Smooth muscle cell of bladder (primary cell): ENCODE data around the gene AMTN. TPM values are rescaled to one million over a fixed set of nuclear protein-coding genes. Genes with fewer than 3 reads are reported as not detected.

Experiments used
- total RNA-seq: library from RNA; depleted of rRNA; stranded (reverse); fragments of >200 nt; gene quantifications from 2 replicates; pipeline ENCODE4 v1.2.3, GENCODE V29; 2014

The AMTN gene, protein sequence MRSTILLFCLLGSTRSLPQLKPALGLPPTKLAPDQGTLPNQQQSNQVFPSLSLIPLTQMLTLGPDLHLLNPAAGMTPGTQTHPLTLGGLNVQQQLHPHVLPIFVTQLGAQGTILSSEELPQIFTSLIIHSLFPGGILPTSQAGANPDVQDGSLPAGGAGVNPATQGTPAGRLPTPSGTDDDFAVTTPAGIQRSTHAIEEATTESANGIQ
- not detected in 2 replicates for total RNA-seq

DNA sequence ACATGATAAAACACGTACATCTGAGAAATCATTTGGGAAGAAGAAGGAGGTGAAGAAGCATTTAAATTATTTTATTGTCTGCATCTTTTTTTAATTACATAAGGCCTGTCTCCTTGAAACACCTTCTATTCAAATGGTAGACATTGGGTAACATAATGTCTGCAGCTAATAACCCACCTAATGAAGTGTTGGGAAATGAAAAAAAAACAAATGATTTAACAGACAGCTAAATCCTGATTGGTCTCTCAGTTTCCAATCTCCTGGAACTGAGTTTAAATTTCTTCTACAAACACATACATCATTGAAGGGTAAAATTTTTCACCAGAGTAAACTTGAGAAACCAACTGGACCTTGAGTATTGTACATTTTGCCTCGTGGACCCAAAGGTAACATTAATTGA is at the start of gene AMTN:
AMTN (plus strand) TSS at position 301 of the 400 bp plus-strand sequence. CDS start 209 bp downstream, outside the sequence.

DNA sequence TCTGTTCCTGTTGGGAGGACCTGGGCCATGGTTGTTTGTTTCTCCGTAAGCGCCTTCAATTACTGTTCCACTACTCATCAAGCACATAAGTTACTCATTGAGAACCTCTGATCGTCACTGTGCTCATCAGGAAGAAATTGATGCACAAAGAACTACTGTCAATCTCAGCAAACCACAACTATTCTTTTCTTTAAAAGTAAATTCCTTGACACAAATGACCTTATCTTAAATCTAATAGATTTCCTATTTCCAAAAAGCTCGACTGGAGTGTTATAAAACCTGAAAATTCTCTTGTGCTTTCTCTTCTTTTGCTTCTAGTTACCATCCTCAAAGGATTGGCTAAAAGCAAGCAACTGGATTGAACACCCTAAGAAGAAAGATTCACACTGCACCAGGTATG is 46.5 kb upstream of the AMTN start, which contains the start of gene MUC7:
MUC7 (plus strand) TSS at position 301 of the 400 bp plus-strand sequence. CDS start 1,825 bp downstream, outside the sequence.

Other genes with a start within 250 kb of the AMTN start
- not detected in 2 replicates for gene CABS1, start 183.6 kb upstream of the AMTN start, total RNA-seq
- gene SMR3A, start 157.8 kb upstream of the AMTN start, total RNA-seq = not detected in 2 replicates
- not detected in 2 replicates for gene SMR3B, start 135.4 kb upstream of the AMTN start, total RNA-seq
- not detected in 2 replicates for gene OPRPN, start 120.6 kb upstream of the AMTN start, total RNA-seq
- gene MUC7, start 46.4 kb upstream of the AMTN start, total RNA-seq = not detected in 2 replicates
- gene AMBN, start 73.7 kb downstream of the AMTN start, total RNA-seq = not detected in 2 replicates
- not detected in 2 replicates for gene ENAM, start 110.2 kb downstream of the AMTN start, total RNA-seq
- gene JCHAIN, start 147.9 kb downstream of the AMTN start, total RNA-seq = 1.7 and 6.7 TPM in 2 replicates
- gene UTP3, start 170.0 kb downstream of the AMTN start, total RNA-seq = 15.4 and 22.6 TPM in 2 replicates
- gene RUFY3, start 203.4 kb downstream of the AMTN start, total RNA-seq = 71.4 and 86.5 TPM in 2 replicates